ENCODE data around the gene SCML1. TPM values are rescaled to one million over a fixed set of nuclear protein-coding genes. Genes with fewer than 3 reads are reported as not detected.

SCML1 gene
- total RNA-seq, 1 experiment from 2014 or later: 1.6 TPM

GRCh38 chrX:17738737-17739535 is 1.6 kb downstream of the SCML1 start:
- Histone ChIP-seq H4K20me1 (ENCODE audit: control insufficient read depth, insufficient read depth, insufficient read length) (no peaks in the 10 kb centered on the region), H3K79me1 (ENCODE audit: insufficient read depth, low read depth, low read length, poor library complexity, severe bottlenecking) (no peaks in the 10 kb centered on the region), H3K14ac (ENCODE audit: insufficient read depth, low read length) (no peak overlapping the region), H3K23ac (ENCODE audit: insufficient read length, low read depth, low read length) (no peak overlapping the region), H3K56ac (ENCODE audit: insufficient read length, low read depth, low read length) (no peak overlapping the region), H2BK120ac (ENCODE audit: low read depth, low read length, poor library complexity, severe bottlenecking) (no peak overlapping the region), H2BK20ac (ENCODE audit: low read depth, low read length, poor library complexity, severe bottlenecking) (no peak overlapping the region), H2BK15ac (ENCODE audit: low read depth, low read length) (no peak overlapping the region), H3K18ac (ENCODE audit: insufficient read length, low read depth, low read length) (no peak overlapping the region), H3K4me2 (ENCODE audit: insufficient read depth, insufficient read length, low read length) (peak overlapping the region; percentile 4), H3T11ph (ENCODE audit: low read length) (no peak overlapping the region), H3K4ac (ENCODE audit: low read depth, low read length) (no peak overlapping the region), H3K27ac (ENCODE audit: insufficient read length, low read depth, low read length) (no peak overlapping the region), H3K9me3 (ENCODE audit: control insufficient read depth, low read depth, low read length) (no peaks in the 10 kb centered on the region), H2BK5ac (ENCODE audit: insufficient read length, low read length) (no peak overlapping the region), H4K91ac (ENCODE audit: insufficient read length, low read depth, low read length) (no peak overlapping the region), H2AFZ (ENCODE audit: low read length) (no peak overlapping the region), H2BK12ac (ENCODE audit: insufficient read length, low read depth, low read length) (no peak overlapping the region), H4K8ac (replicated peaks; ENCODE audit: insufficient read length, low read depth, low read length) (no peak overlapping the region), H3K9ac (ENCODE audit: extremely low read depth, insufficient read length, low read length) (no peak overlapping the region), H2AK5ac (ENCODE audit: insufficient read length, low read length) (no peak overlapping the region), H3K27me3 (ENCODE audit: insufficient read depth, low read length) (no peaks in the 10 kb centered on the region), H3K4me1 (ENCODE audit: insufficient read depth, low read length) (no peaks in the 10 kb centered on the region), H3K79me2 (ENCODE audit: insufficient read depth, low read length) (no peaks in the 10 kb centered on the region), H3K23me2 (ENCODE audit: insufficient read length, low read depth, low read length, poor library complexity, severe bottlenecking) (peaks cover 8% of the 10 kb centered on the region), H4K5ac (ENCODE audit: insufficient read length, low read depth, low read length) (no peak overlapping the region)
- Mint-ChIP-seq H3K27ac (no peak overlapping the region), H3K9me3 (peaks cover 0 to 10% of the 10 kb centered on the region in 2 experiments; a peak in 1 of 5 replicates), H3K27me3 (ENCODE audit: low read depth) (peaks cover 36% of the 10 kb centered on the region), H3K4me3 (peak overlapping the region; percentile 53 to 77), H3K4me1 (peaks cover 6 to 19% of the 10 kb centered on the region in 2 experiments; a peak in 3 of 4 replicates), H3K36me3 (ENCODE audit: insufficient read depth in 1 of 3, low read depth in 3 of 3) (no peaks in the 10 kb centered on the region)
- TF ChIP-seq CTCF (conservative IDR thresholded peaks at IDR 0.05): no peak
- DNase-seq: no peak
- WGBS (ENCODE audit: extremely low coverage, insufficient read length, low lambda C conversion rate): 100% methylated on average over 3 of the region's 6 CpGs
